OCI-LY7 (cell line): ENCODE results near the gene FNDC5. TPM values are rescaled to one million over a fixed set of nuclear protein-coding genes. Genes with fewer than 3 reads are reported as not detected.

Experiments
- BruUV-seq: library from RNA; stranded (reverse); fragments of 400-500 nt; replicated peaks from 2 replicates; lab custom pipeline; 2021; lab: Mats Ljungman, UMichigan
- CTCF ChIA-PET: fragments of 300-600 bp; sonication (Branson Sonifier 250); formaldehyde crosslinking; loops from one replicate; lab custom pipeline; 2022; ENCODE audit warnings: antibody characterized with exemption; ENCODE audit not compliant: unreplicated experiment; lab: Charles Lee
- POLR2A ChIA-PET: fragments of 300-600 bp; sonication (Branson Sonifier 250); formaldehyde crosslinking; loops from one replicate; lab custom pipeline; 2022; ENCODE audit warnings: antibody characterized with exemption; lab: Charles Lee
- DNase-seq: peaks from one replicate; pipeline ENCODE4 v3.0.0-alpha.2; 2015; ENCODE audit warnings: low spot score
- H2AFZ ChIP-seq: fragments of 200-600 bp; sonication (generic), shearing (Covaris generic); 2 replicates; pipeline ENCODE4 v1.6.1; 2014; ENCODE audit warnings: mild to moderate bottlenecking, antibody characterized with exemption, low read length, moderate library complexity
- H3K27ac ChIP-seq: fragments of 200-600 bp; sonication (generic); 2 replicates; pipeline ENCODE4 v1.5.1; 2014; ENCODE audit warnings: mixed run types, low read depth, mild to moderate bottlenecking, moderate library complexity, low read length, inconsistent platforms; ENCODE audit not compliant: poor library complexity, severe bottlenecking
- H3K36me3 ChIP-seq: fragments of 200-600 bp; sonication (generic); 2 replicates; pipeline ENCODE4 v1.6.1; 2014; ENCODE audit warnings: mild to moderate bottlenecking, antibody characterized with exemption, low read length, moderate library complexity, mixed read lengths; ENCODE audit not compliant: insufficient read depth
- H3K4me1 ChIP-seq: fragments of 200-600 bp; sonication (generic); 2 replicates; pipeline ENCODE4 v1.5.1; 2014; ENCODE audit warnings: mild to moderate bottlenecking, low read length; ENCODE audit not compliant: insufficient read depth, poor library complexity, severe bottlenecking
- H3K4me2 ChIP-seq: fragments of 200-600 bp; sonication (generic); 2 replicates; pipeline ENCODE4 v1.6.1; 2014; ENCODE audit warnings: mild to moderate bottlenecking, low read length
- H3K4me3 ChIP-seq: fragments of 200-600 bp; sonication (generic); 2 replicates; pipeline ENCODE4 v1.5.1; 2014; ENCODE audit warnings: mild to moderate bottlenecking, low read depth, low read length; ENCODE audit not compliant: poor library complexity, severe bottlenecking
- H3K79me2 ChIP-seq: fragments of 200-600 bp; sonication (generic); 2 replicates; pipeline ENCODE4 v1.6.1; 2016; ENCODE audit warnings: low read depth, mild to moderate bottlenecking, low read length, moderate library complexity, mixed read lengths; ENCODE audit not compliant: insufficient read depth
- H3K9me2 ChIP-seq: fragments of 200-600 bp; sonication (generic); 2 replicates; pipeline ENCODE4 v1.6.1; 2016; ENCODE audit warnings: mild to moderate bottlenecking, low read length, mixed read lengths; ENCODE audit not compliant: insufficient read depth
- H3K9me3 ChIP-seq: fragments of 200-600 bp; sonication (generic); 2 replicates; pipeline ENCODE4 v1.6.1; 2014; ENCODE audit warnings: mild to moderate bottlenecking, mixed run types, low read length, mixed read lengths
- H4K20me1 ChIP-seq: fragments of 200-600 bp; sonication (generic); 2 replicates; pipeline ENCODE4 v1.6.1; 2014; ENCODE audit warnings: mild to moderate bottlenecking, antibody characterized with exemption, low read length, moderate library complexity, mixed read lengths; ENCODE audit not compliant: insufficient read depth
- EZH2phosphoT487 ChIP-seq: fragments of 200-600 bp; sonication (generic); IDR thresholded peaks from 2 replicates; pipeline ENCODE4 v1.6.1; 2018; ENCODE audit warnings: low read depth, borderline replicate concordance, mild to moderate bottlenecking, mixed run types, antibody characterized with exemption, low read length, moderate library complexity, mixed read lengths
- intact Hi-C: fragments of 100-400 bp; cut with micrococcal nuclease; formaldehyde crosslinking; loops from one replicate; pipeline ENCODE4 v1.10.0; 2022; ENCODE audit not compliant: unreplicated experiment
- total RNA-seq, 2 experiments: library from RNA; depleted of rRNA in 1 of 2; stranded (reverse); fragments of >200 nt in 1 of 2; shearing (Covaris generic) in 1 of 2; gene quantifications; 2 replicates each; pipeline ENCODE4 v1.2.3, GENCODE V29; 2014 to 2022
- TF ChIP-seq, protein P1 (sequence below): fragments of 200-600 bp; sonication (generic); conservative IDR thresholded peaks from 2 replicates; pipeline ENCODE4 v1.5.1; 2014; ENCODE audit warnings: mild to moderate bottlenecking, antibody characterized with exemption, low read length, moderate library complexity, mixed read lengths

Gene FNDC5
- total RNA-seq, 2 experiments from 2014 or later: not detected

DNA sequence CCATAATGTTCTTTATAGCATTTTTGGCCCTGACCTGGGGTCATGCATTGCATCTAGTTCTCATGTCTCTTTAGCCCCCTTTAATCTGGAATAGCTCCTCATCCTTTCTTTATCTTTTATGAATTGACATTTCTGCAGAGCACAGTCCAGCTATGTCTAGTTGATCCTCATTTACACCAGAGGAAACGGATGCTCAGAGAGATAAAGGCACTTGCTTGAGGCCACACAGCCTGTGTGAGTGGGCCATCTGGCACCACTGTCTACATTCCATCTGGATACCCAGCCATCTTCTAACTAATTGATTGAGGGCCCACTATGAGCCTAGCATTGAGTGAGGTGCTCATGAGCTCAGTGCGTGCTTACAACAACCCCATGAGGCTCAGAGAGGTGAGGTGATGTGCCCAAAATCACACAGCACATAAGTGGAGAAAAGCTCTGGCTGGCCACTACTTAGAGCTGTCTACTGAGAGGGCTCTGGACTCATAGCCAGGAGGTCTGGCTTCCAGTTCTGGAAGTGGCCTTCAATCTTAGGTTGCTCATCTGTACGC is 19.1 kb upstream of the FNDC5 start:
- ChIA-PET POLR2A (interaction anchor here (0.6 kb wide), 1 partner anchor 71 kb away, joined by 3 read pairs; no protein-coding TSS in a partner anchor), CTCF (interaction anchor here (0.6 kb wide), 1 partner anchor 190 kb away, joined by 3 read pairs; no protein-coding TSS in a partner anchor)
- Histone ChIP-seq H2AFZ (no peak overlapping the region), H3K9me3 (no peaks in the 10 kb centered on the region), H3K4me3 (no peak overlapping the region), H3K79me2 (no peaks in the 10 kb centered on the region), H3K36me3 (no peaks in the 10 kb centered on the region), H4K20me1 (no peaks in the 10 kb centered on the region), H3K4me2 (no peak overlapping the region), H3K4me1 (peaks cover 4% of the 10 kb centered on the region), H3K9me2 (no peaks in the 10 kb centered on the region), H3K27ac (no peak overlapping the region)
- BruUV-seq: no TSS peak
- TF ChIP-seq, protein P1, sequence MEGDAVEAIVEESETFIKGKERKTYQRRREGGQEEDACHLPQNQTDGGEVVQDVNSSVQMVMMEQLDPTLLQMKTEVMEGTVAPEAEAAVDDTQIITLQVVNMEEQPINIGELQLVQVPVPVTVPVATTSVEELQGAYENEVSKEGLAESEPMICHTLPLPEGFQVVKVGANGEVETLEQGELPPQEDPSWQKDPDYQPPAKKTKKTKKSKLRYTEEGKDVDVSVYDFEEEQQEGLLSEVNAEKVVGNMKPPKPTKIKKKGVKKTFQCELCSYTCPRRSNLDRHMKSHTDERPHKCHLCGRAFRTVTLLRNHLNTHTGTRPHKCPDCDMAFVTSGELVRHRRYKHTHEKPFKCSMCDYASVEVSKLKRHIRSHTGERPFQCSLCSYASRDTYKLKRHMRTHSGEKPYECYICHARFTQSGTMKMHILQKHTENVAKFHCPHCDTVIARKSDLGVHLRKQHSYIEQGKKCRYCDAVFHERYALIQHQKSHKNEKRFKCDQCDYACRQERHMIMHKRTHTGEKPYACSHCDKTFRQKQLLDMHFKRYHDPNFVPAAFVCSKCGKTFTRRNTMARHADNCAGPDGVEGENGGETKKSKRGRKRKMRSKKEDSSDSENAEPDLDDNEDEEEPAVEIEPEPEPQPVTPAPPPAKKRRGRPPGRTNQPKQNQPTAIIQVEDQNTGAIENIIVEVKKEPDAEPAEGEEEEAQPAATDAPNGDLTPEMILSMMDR: no peak
- TF ChIP-seq EZH2phosphoT487: no peak
- no peak for DNase-seq
- intact Hi-C loops: no loop called here

DNA sequence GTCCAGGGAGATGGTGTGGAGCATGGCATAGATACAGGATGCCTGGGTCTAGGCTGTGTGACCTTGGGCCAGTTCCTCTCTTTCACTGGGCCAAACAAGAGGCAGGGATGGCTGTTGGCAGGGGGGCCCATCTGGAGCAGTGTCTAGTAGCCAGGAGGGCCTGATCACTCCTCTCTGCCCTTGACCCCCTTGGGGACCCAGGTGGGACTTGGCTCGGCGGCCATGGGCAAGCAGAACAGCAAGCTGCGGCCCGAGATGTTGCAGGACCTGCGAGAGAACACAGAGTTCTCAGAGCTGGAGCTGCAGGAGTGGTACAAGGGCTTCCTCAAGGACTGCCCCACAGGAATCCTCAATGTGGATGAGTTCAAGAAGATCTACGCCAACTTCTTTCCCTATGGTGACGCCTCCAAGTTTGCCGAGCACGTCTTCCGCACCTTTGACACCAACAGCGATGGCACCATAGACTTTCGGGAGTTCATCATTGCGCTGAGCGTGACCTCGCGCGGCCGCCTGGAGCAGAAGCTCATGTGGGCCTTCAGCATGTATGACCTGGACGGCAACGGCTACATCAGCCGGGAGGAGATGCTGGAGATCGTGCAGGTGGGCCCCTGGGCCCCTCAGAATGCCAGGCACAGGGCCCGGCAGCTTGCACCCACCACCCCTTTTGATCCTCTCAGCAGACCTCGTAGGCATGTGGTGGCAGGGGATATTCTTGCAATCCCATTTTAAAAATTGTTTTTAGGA is 18.1 kb upstream of the FNDC5 start:
- peaks cover 4% of the 10 kb centered on the region for H3K4me1 ChIP-seq
- DNase-seq: no peak
- CTCF ChIA-PET: no interaction called here
- no peak overlapping the region for H3K4me3 ChIP-seq
- no peaks in the 10 kb centered on the region for H3K36me3 ChIP-seq
- POLR2A ChIA-PET: interaction anchor here (0.6 kb wide), 1 partner anchor 157 kb away, joined by 5 read pairs; no protein-coding TSS in a partner anchor
- H3K9me2 ChIP-seq: no peaks in the 10 kb centered on the region
- TF ChIP-seq, protein P1: no peak
- TF ChIP-seq EZH2phosphoT487: no peak
- no peak overlapping the region for H2AFZ ChIP-seq
- no TSS peak for BruUV-seq
- intact Hi-C loops: no loop called here
- no peaks in the 10 kb centered on the region for H4K20me1 ChIP-seq
- H3K9me3 ChIP-seq: no peaks in the 10 kb centered on the region
- H3K4me2 ChIP-seq: no peak overlapping the region
- no peaks in the 10 kb centered on the region for H3K79me2 ChIP-seq
- no peak overlapping the region for H3K27ac ChIP-seq

DNA sequence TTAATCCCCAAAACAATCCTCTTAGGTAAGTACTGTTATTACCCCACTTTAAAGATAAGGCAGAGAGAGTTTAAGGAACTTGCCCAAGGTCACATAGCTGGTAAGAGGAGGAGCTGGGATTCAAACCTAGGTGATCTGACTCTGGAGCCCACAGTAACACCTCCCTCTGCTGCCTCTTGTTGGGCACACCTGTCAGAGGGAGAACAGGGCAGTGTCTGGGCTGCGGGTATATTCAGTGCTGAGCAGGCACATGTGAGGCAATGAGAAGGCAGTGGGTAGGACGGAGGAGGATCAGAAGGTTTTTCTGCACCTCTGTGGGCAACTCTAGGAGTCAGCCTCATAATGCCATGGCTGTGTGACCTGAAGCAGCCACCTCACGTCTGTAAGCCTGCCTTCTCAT is 17.4 kb upstream of the FNDC5 start:
- no peaks in the 10 kb centered on the region for H4K20me1 ChIP-seq
- peaks cover 4% of the 10 kb centered on the region for H3K4me1 ChIP-seq
- no peak overlapping the region for H3K27ac ChIP-seq
- ChIA-PET POLR2A (interaction anchor here (0.6 kb wide), 1 partner anchor 157 kb away, joined by 5 read pairs; no protein-coding TSS in a partner anchor), CTCF (no interaction called here)
- intact Hi-C loops: no loop called here
- H3K9me2 ChIP-seq: no peaks in the 10 kb centered on the region
- no peaks in the 10 kb centered on the region for H3K36me3 ChIP-seq
- BruUV-seq: no TSS peak
- no peak for DNase-seq
- H3K79me2 ChIP-seq: no peaks in the 10 kb centered on the region
- H3K4me3 ChIP-seq: no peak overlapping the region
- TF ChIP-seq EZH2phosphoT487: no peak
- TF ChIP-seq, protein P1: no peak
- H3K4me2 ChIP-seq: no peak overlapping the region
- no peak overlapping the region for H2AFZ ChIP-seq
- H3K9me3 ChIP-seq: no peaks in the 10 kb centered on the region
